Inflammatory macrophage treated with lipopolysaccharide for 4 hours (primary cell): ENCODE results near the gene WNT4.

Source experiments
- DNase-seq: peaks from one replicate; pipeline ENCODE4 v3.0.0-alpha.2; 2020

WNT4 gene

GRCh38 chr1:22163137-22163536, 20.2 kb upstream of the WNT4 start:
- no peak for DNase-seq

- DNase-seq, result no peak
These were observed 17.0 kb upstream of the WNT4 start for GRCh38 chr1:22159891-22160290.

- no peak for DNase-seq
These were observed 15.8 kb upstream of the WNT4 start for GRCh38 chr1:22158654-22159053.

DNA sequence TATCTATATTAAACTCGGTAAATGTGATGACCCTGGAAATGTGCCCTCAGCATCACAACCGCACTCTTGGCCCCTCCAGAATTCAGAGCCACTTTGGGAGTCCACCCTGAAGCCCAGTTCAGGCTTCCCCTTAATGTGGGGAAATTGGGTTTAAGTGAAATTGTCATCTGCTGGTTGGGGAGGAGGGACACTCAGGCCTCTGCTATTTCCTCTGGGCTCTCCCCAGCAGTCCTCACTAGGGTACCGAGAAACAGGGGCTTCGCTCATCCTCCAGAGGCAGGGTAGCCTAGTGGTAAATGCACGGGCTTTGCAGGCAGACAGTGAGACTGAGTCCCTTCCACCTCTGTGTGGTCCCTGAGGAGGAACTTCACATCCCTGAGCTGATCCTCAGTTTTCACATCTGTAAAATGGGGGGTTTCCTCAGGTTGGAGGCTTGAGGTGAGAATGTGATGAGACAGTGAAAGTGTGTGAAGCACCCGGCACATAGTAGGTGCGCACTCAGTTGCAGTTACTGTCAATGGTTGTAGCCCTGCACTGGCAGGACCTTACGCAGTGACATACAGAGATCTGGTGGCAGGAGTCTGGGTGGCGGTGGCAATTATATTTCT, 14.6 kb upstream of the WNT4 start:
- no peak for DNase-seq

DNA sequence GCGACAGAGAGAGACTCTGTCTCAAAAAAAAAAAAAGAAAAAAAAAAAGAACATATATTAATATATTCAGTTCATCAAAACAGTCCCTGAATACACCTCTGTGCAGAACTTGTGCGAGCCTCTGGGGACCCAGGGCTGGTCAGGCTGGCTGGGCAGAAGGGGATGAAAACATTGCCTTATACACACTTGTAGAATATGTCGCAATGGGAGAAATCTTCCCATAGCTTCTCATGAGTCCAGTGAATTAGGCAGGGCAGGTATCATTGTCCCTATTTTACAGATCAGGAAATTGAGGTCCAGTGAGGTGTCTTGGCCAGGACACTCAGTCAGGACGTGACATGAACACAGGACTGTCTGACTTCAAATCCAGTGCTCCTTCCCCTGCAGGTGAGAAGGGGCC, 12.6 kb upstream of the WNT4 start:
- DNase-seq, result no peak

DNA sequence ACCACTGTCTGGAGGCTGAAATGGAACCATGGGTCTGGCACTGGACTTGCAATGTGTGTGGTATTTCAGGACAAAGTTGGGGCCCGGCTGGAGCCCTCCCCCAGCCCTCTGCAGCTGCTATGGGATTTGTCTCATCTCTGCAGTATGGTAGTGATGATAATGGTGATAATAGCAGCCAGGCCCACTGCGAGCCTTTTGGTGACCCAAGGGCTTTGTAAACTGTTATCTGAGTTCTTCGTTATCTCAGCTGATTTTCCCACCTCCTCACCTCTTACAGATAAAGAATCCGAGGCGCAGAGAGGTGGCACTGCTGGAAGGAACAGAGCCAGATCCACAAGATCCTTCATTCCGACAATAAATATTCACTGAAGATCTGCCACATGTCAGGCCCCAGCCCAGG, 11.7 kb upstream of the WNT4 start:
- no peak for DNase-seq

- no peak for DNase-seq
These were observed 11.0 kb upstream of the WNT4 start for GRCh38 chr1:22153660-22154437.

DNA sequence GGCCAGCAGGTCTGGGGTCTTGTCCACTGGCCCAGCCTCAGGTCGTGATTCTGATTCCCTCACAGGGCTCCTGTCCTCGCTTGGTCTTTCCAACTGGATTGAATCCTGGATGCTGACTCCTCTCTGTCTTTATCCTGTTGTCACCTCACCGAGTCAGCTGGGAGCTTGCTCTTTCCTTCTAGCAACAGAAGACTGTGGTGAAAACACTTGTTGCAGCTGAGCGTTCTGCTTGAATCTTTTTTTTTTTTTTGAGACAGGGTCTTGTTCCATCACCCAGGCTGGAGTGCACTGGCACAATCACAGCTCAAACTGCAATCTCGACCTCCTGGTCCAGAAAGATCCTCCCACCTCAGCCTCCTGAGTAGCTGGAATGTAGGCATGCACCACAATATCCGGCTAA, 8.0 kb upstream of the WNT4 start:
- no peak for DNase-seq

GRCh38 chr1:22142315-22143064, 407 bp downstream of the WNT4 start:
- DNase-seq, result no peak

- no peak for DNase-seq
These were observed 1.2 kb downstream of the WNT4 start for GRCh38 chr1:22141554-22142314.

DNA sequence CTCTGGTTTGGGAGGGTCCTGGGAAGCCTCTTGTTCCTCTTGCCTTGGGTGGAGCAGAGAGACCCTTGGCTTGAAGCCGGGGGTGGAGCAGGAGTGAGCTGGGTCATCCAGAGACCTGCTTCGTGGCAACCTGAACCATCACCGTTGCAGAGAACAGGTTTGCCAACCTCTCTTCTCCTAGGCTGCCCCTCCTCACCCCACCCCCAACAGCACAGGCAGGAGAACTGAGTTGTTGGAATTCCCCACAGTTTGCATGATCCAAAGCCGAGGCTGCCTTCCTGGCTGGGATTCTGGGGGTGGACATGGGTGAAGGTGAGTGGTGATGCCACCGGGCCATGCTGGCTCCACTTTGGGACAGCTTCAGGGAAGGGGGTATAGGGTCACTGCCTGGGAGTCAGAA, 2.2 kb downstream of the WNT4 start:
- no peak for DNase-seq

- DNase-seq, result no peak
These were observed 3.1 kb downstream of the WNT4 start for GRCh38 chr1:22139817-22140216.

DNA sequence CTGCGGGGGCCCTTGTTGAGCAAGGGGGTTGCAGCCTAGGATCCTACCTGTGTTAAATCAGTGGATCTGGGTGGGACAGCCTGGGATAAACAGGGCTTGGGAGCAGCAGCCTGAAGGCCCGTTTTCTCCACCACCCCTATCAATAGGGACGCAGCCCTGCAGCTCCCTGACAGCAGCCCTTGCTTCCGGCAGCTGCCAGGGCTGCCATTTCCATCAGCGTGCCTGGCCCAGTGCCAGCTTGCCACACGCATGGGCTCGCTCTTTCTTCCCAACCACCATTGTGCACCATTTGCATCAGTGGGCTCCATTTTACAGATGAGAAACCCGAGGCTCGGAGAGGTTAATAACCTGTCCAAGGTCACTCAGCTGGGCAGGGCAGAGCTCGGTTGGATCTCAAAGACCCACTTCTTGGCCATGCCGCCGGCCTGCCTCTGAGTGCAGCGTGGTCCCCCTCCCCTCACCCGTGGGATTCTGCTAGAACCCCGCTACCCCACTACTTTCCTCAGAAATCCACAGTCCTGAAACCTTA, 3.8 kb downstream of the WNT4 start:
- no peak for DNase-seq

- no peak for DNase-seq
These were observed 5.7 kb downstream of the WNT4 start for GRCh38 chr1:22137004-22137720.

GRCh38 chr1:22133931-22134324, 9.0 kb downstream of the WNT4 start:
- DNase-seq, result no peak

DNA sequence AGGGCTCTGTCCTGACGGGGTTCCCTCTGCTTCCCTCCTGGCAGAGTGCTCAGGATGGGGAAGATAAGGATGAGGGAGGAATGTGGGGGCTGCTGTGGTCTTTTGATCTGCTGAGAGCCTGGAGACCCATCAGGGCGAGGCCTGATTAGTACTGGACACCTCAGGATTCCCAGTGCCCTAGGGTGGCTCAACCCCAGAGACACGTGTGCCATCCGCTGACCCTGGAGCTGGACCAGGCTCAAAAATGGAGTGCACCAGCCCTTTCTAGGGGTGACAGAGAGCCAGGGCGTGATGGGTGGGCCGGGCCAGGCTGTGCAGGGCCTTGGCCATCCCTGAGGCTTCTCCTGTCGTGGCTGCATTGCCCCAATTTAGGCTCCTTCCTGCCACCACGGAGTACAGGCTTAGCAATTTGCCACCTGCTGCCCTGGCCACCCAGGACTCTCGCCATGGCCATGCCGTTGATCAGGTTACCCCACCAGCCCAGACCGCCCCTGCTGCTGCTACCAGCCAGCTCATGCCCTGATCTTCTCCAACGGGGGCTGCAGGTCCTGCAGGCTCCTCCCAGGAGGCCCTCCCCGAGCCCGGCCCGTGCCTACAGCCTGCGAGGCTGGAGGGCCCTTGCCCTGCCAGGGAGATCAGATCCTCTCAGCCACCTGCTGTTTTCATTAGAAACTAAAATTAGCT, 9.5 kb downstream of the WNT4 start:
- no peak for DNase-seq

DNA sequence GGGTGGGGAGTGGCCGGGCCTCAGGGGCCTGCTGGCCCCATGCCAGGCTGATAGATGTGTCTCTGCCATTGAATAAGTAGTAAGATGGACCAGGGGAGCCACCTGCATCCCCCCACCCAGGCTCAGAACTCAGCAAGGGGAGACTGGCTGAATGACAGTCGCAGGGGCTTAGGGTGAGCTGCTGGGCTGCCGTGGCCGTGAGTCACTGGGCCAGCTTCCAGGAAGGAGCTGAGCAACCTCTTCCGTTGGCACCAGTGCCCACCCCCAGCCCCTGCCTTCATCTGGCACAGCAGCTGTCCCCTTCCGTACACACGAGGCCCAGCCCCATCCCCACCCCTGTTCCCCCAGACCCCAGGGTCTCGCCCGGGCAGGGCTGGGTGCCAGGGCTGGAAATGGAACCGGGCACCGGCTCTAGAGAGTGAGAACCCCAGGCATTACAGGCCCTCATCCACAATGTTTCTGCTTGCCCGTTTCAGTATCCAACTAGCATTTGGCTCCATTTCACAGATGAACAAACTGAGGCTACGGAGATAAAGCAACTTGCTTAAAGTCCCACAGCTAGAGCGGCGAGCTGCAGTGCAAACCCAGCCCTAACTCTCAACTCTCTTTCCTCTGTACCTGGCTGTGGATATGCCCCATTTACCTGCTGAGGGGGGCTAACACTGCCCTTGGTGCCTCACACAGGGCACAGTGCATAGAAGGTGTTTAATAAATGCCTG, 10.2 kb downstream of the WNT4 start:
- no peak for DNase-seq

GRCh38 chr1:22131875-22132486, 10.9 kb downstream of the WNT4 start:
- DNase-seq, result peak; percentile 29

DNA sequence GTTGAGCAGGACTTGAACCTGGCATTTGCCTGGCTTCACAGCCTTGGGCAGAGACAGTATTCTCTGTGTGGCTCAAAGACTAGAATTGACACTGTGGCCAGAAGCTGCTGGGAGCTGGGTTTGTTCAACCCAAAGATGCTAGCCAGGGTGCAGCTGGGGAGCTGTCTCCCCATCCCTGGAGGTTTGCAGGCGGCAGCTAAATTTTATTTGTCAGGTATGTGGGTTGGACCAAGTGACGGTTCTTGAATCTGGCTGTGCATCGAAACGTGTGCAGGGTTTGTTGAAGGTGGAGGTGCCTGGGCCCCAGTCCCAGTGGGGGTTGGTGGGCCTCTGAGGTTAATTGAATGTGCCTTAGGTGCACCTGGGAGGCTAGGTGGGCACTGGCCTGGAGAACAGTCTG, 11.8 kb downstream of the WNT4 start:
- DNase-seq, result no peak

DNA sequence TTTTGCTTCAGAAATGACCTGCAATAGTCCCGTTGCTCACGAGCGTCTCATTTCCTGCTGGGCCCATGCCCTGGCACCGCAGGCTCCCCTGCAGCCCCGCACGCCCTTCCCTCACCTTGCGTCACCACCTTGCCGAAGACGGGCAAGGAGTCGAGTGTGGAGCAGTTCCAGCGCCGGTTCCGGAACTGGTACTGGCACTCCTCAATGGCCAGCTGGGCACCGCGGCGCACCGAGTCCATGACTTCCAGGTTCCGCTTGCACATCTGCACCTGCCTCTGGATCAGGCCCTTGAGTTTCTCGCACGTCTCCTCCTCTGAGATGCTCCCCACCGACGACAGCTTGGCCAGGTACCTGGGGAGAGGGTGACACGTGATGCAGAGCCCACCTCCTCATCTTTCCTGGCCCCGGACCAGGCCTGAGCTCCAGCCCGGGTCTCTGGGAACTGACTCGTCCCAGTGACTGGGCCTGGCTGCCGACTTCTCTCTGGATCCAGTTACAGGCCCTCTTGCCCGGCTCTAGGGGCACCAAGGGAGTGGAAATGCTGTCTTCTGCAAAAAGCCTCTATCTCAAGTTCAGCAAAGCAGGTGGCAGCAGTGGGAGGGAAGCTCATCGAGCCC, 13.3 kb downstream of the WNT4 start:
- DNase-seq, result no peak
